GM23338 (cell line): ENCODE data around the gene UBL4A. TPM values are rescaled to one million over a fixed set of nuclear protein-coding genes. Genes with fewer than 3 reads are reported as not detected.

ENCODE experiments used
- ATAC-seq: fragments of 200-7000 bp; cut with Tn5 transposase; 3 replicates; pipeline ENCODE4 v1.9.1; 2020
- DNase-seq: peaks from one replicate; pipeline ENCODE4 v3.0.0-alpha.2; 2015; ENCODE audit warnings: low spot score
- H2AFZ ChIP-seq: fragments of 200-600 bp; sonication (generic); 2 replicates; pipeline ENCODE4 v1.8.0; 2016; ENCODE audit warnings: antibody characterized with exemption, mild to moderate bottlenecking, moderate library complexity
- H3F3A ChIP-seq: fragments of 200-600 bp; sonication (generic); replicated peaks from 2 replicates; pipeline ENCODE4 v1.8.0; 2017; ENCODE audit warnings: antibody characterized with exemption, mixed run types, low read depth
- H3K27ac ChIP-seq: fragments of 200-600 bp; sonication (generic); 2 replicates; pipeline ENCODE4 v1.6.1; 2016; ENCODE audit warnings: low read depth
- H3K27me3 ChIP-seq: fragments of 200-600 bp; sonication (generic); 2 replicates; pipeline ENCODE4 v1.8.0; 2016; ENCODE audit warnings: mild to moderate bottlenecking, mixed run types, moderate library complexity; ENCODE audit not compliant: insufficient read depth
- H3K36me3 ChIP-seq: fragments of 200-600 bp; sonication (generic); 2 replicates; pipeline ENCODE4 v1.8.0; 2016; ENCODE audit warnings: mild to moderate bottlenecking; ENCODE audit not compliant: insufficient read depth
- H3K4me1 ChIP-seq: fragments of 200-600 bp; sonication (generic); 2 replicates; pipeline ENCODE4 v1.8.0; 2016; ENCODE audit warnings: mild to moderate bottlenecking, moderate library complexity; ENCODE audit not compliant: insufficient read depth
- H3K4me2 ChIP-seq: fragments of 200-600 bp; sonication (generic); 2 replicates; pipeline ENCODE4 v1.7.1; 2017; ENCODE audit warnings: mixed run types
- H3K4me3 ChIP-seq: fragments of 200-600 bp; sonication (generic); 2 replicates; pipeline ENCODE4 v1.6.1; 2016; ENCODE audit warnings: mixed run types
- H3K79me2 ChIP-seq: fragments of 200-600 bp; sonication (generic); replicated peaks from 2 replicates; pipeline ENCODE4 v1.8.0; 2017; ENCODE audit warnings: mild to moderate bottlenecking; ENCODE audit not compliant: insufficient read depth
- H3K9me2 ChIP-seq: fragments of 200-600 bp; sonication (generic); 2 replicates; pipeline ENCODE4 v1.8.0; 2017; ENCODE audit not compliant: insufficient read depth
- H4K20me1 ChIP-seq: fragments of 200-600 bp; sonication (generic); replicated peaks from 2 replicates; pipeline ENCODE4 v1.8.0; 2017; ENCODE audit warnings: mild to moderate bottlenecking; ENCODE audit not compliant: insufficient read depth
- H3K27ac Mint-ChIP-seq: 2 replicates; pipeline ENCODE4 v1.8.0; 2020; ENCODE audit warnings: inconsistent platforms, mild to moderate bottlenecking, moderate library complexity, mixed read lengths
- H3K27me3 Mint-ChIP-seq: 3 replicates; pipeline ENCODE4 v1.8.0; 2022; ENCODE audit warnings: low read depth, mild to moderate bottlenecking, moderate library complexity, mixed read lengths, inconsistent platforms; ENCODE audit not compliant: insufficient read depth, poor library complexity
- H3K36me3 Mint-ChIP-seq: 3 replicates; pipeline ENCODE4 v1.8.0; 2021; ENCODE audit warnings: low read depth, mild to moderate bottlenecking, inconsistent platforms, moderate library complexity, mixed read lengths
- H3K4me1 Mint-ChIP-seq: 3 replicates; pipeline ENCODE4 v1.8.0; 2020; ENCODE audit warnings: mild to moderate bottlenecking, inconsistent platforms, mixed read lengths
- H3K4me3 Mint-ChIP-seq: 3 replicates; pipeline ENCODE4 v1.8.0; 2021; ENCODE audit warnings: moderate library complexity, mild to moderate bottlenecking, inconsistent platforms, mixed read lengths
- H3K9me3 Mint-ChIP-seq: 3 replicates; pipeline ENCODE4 v1.8.0; 2020; ENCODE audit warnings: moderate library complexity, mild to moderate bottlenecking, inconsistent platforms, mixed read lengths
- CREB1 ChIP-seq: fragments of 250-450 bp; sonication (Bioruptor Pico); IDR thresholded peaks from 2 replicates; pipeline ENCODE4 v1.5.0; 2020; ENCODE audit warnings: low read depth, mild to moderate bottlenecking, moderate library complexity
- CTCF ChIP-seq, 2 experiments: fragments of 200-600 bp in 1 of 2; sonication (generic) in 1 of 2; conservative IDR thresholded peaks; 2 replicates each; pipeline versions ENCODE4 v1.5.1 to v1.6.1; 2016 to 2017; ENCODE audit warnings: antibody characterized with exemption in 2 of 2, low read depth in 2 of 2, mild to moderate bottlenecking in 2 of 2, moderate library complexity in 1 of 2
- ETS1 ChIP-seq: IDR thresholded peaks from 2 replicates; pipeline ENCODE4 v1.6.1; 2016; ENCODE audit warnings: antibody characterized with exemption
- EZH2 ChIP-seq: fragments of 200-600 bp; sonication (generic); IDR thresholded peaks from one replicate; pipeline ENCODE4 v1.8.0; 2017; ENCODE audit warnings: antibody characterized with exemption, mild to moderate bottlenecking, low read depth; ENCODE audit not compliant: unreplicated experiment
- EZH2phosphoT487 ChIP-seq: fragments of 200-600 bp; sonication (generic); IDR thresholded peaks from one replicate; pipeline ENCODE4 v1.8.1; 2018; ENCODE audit warnings: antibody characterized with exemption; ENCODE audit not compliant: unreplicated experiment
- JUNB ChIP-seq: IDR thresholded peaks from one replicate; pipeline ENCODE4 v1.6.1; 2016; ENCODE audit warnings: antibody characterized with exemption; ENCODE audit not compliant: unreplicated experiment
- NANOG ChIP-seq: IDR thresholded peaks from 2 replicates; pipeline ENCODE4 v1.6.1; 2016; ENCODE audit warnings: antibody characterized with exemption, borderline replicate concordance
- POLR2AphosphoS5 ChIP-seq: IDR thresholded peaks from 2 replicates; pipeline ENCODE4 v1.6.1; 2016; ENCODE audit warnings: antibody characterized with exemption, low read depth
- REST ChIP-seq: IDR thresholded peaks from one replicate; pipeline ENCODE4 v1.6.1; 2018; ENCODE audit warnings: antibody characterized with exemption; ENCODE audit not compliant: unreplicated experiment
- STAT1 ChIP-seq: IDR thresholded peaks from one replicate; pipeline ENCODE4 v1.6.1; 2016; ENCODE audit warnings: antibody characterized with exemption; ENCODE audit not compliant: unreplicated experiment
- ZNF114 ChIP-seq: fragments of 250-450 bp; sonication (Bioruptor Pico); IDR thresholded peaks from 2 replicates; pipeline ENCODE4 v1.5.0; 2020; ENCODE audit warnings: mild to moderate bottlenecking, moderate library complexity
- ZNF331 ChIP-seq: fragments of 250-450 bp; sonication (Bioruptor Pico); IDR thresholded peaks from 2 replicates; pipeline ENCODE4 v1.5.0; 2020; ENCODE audit warnings: low read depth, mild to moderate bottlenecking, moderate library complexity
- polyA plus RNA-seq: library from polyadenylated mRNA; unstranded; fragments of >200 nt; fragmentation: Nextera tagmentation; extraction: Ambion mirVana; gene quantifications from 2 replicates; pipeline ENCODE4 v1.2.1, GENCODE V29; 2016
- total RNA-seq: library from RNA; depleted of rRNA; stranded (reverse); fragments of >200 nt; shearing (Covaris generic); gene quantifications from 2 replicates; pipeline ENCODE4 v1.2.3, GENCODE V29; 2014
- TF ChIP-seq, protein P1 (sequence below): fragments of 250-450 bp; sonication (Bioruptor Pico); IDR thresholded peaks from 2 replicates; pipeline ENCODE4 v1.5.0; 2020; ENCODE audit warnings: mild to moderate bottlenecking, moderate library complexity

UBL4A gene
- total and polyA plus RNA-seq, 2 experiments from 2014 or later: 15.6 to 43.7 TPM

DNA sequence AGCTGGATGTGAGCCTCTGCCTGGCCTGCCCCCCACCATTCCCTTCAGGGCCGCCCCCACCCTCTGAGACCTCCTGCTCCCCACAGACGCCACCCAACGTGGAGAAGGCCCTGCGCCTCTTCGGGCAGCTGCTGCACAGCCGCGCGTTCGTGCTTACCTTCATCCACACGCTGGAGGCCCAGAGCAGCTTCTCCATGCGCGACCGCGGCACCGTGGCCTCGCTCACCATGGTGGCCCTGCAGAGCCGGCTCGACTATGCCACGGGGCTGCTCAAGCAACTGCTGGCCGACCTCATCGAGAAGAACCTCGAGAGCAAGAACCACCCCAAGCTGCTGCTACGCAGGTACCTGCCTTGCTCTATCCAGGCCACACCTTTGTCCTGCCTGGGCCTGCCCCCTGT, 18.2 kb downstream of the UBL4A start:
- Mint-ChIP-seq H3K9me3 (no peaks in the 10 kb centered on the region), H3K4me1 (no peaks in the 10 kb centered on the region), H3K36me3 (peaks cover 3% of the 10 kb centered on the region; the same call in 2 of the 3 replicates), H3K27me3 (peaks cover 2% of the 10 kb centered on the region), H3K27ac (no peak overlapping the region), H3K4me3 (no peak overlapping the region)
- ATAC-seq: no peak
- Histone ChIP-seq H3K36me3 (no peaks in the 10 kb centered on the region), H3F3A (no peaks in the 10 kb centered on the region), H3K4me3 (no peak overlapping the region), H3K4me2 (no peak overlapping the region), H3K79me2 (no peaks in the 10 kb centered on the region), H3K9me2 (no peaks in the 10 kb centered on the region), H2AFZ (no peak overlapping the region), H3K4me1 (no peaks in the 10 kb centered on the region), H3K27ac (no peak overlapping the region), H3K27me3 (no peaks in the 10 kb centered on the region), H4K20me1 (no peaks in the 10 kb centered on the region; the same call in 1 of the 2 replicates)
- DNase-seq: no peak
- TF ChIP-seq ZNF114 (CRISPR knock-in tag) (no peak), ETS1 (no peak), JUNB (no peak), EZH2 (no peak), ZNF331 (CRISPR knock-in tag) (no peak), CTCF (conservative IDR thresholded peaks at IDR 0.05; ENCODE audit: low read depth in 2 of 2) (no peak), NANOG (no peak), REST (no peak), CREB1 (CRISPR knock-in tag) (no peak), POLR2AphosphoS5 (no peak), STAT1 (no peak), EZH2phosphoT487 (no peak)
- TF ChIP-seq, protein P1, sequence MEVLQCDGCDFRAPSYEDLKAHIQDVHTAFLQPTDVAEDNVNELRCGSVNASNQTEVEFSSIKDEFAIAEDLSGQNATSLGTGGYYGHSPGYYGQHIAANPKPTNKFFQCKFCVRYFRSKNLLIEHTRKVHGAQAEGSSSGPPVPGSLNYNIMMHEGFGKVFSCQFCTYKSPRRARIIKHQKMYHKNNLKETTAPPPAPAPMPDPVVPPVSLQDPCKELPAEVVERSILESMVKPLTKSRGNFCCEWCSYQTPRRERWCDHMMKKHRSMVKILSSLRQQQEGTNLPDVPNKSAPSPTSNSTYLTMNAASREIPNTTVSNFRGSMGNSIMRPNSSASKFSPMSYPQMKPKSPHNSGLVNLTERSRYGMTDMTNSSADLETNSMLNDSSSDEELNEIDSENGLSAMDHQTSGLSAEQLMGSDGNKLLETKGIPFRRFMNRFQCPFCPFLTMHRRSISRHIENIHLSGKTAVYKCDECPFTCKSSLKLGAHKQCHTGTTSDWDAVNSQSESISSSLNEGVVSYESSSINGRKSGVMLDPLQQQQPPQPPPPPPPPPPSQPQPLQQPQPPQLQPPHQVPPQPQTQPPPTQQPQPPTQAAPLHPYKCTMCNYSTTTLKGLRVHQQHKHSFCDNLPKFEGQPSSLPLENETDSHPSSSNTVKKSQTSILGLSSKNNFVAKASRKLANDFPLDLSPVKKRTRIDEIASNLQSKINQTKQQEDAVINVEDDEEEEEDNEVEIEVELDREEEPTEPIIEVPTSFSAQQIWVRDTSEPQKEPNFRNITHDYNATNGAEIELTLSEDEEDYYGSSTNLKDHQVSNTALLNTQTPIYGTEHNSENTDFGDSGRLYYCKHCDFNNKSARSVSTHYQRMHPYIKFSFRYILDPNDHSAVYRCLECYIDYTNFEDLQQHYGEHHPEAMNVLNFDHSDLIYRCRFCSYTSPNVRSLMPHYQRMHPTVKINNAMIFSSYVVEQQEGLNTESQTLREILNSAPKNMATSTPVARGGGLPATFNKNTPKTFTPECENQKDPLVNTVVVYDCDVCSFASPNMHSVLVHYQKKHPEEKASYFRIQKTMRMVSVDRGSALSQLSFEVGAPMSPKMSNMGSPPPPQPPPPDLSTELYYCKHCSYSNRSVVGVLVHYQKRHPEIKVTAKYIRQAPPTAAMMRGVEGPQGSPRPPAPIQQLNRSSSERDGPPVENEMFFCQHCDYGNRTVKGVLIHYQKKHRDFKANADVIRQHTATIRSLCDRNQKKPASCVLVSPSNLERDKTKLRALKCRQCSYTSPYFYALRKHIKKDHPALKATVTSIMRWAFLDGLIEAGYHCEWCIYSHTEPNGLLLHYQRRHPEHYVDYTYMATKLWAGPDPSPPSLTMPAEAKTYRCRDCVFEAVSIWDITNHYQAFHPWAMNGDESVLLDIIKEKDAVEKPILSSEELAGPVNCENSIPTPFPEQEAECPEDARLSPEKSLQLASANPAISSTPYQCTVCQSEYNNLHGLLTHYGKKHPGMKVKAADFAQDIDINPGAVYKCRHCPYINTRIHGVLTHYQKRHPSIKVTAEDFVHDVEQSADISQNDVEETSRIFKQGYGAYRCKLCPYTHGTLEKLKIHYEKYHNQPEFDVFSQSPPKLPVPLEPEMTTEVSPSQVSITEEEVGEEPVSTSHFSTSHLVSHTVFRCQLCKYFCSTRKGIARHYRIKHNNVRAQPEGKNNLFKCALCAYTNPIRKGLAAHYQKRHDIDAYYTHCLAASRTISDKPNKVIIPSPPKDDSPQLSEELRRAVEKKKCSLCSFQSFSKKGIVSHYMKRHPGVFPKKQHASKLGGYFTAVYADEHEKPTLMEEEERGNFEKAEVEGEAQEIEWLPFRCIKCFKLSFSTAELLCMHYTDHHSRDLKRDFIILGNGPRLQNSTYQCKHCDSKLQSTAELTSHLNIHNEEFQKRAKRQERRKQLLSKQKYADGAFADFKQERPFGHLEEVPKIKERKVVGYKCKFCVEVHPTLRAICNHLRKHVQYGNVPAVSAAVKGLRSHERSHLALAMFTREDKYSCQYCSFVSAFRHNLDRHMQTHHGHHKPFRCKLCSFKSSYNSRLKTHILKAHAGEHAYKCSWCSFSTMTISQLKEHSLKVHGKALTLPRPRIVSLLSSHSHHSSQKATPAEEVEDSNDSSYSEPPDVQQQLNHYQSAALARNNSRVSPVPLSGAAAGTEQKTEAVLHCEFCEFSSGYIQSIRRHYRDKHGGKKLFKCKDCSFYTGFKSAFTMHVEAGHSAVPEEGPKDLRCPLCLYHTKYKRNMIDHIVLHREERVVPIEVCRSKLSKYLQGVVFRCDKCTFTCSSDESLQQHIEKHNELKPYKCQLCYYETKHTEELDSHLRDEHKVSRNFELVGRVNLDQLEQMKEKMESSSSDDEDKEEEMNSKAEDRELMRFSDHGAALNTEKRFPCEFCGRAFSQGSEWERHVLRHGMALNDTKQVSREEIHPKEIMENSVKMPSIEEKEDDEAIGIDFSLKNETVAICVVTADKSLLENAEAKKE (CRISPR knock-in tag): no peak
